BLaER1 treated with 17β-estradiol and CSF1 and Interleukin-3, amounts not matched to agents 10 nM and 100 nM (cell line): ENCODE measurements around the gene CMSS1.
A peak's percentile ranks its signal among the peaks of the same experiment; 100 is the strongest.

ENCODE experiments used
- H3K27ac ChIP-seq, 11 experiments: shearing (Covaris generic); formaldehyde crosslinking; 2 replicates each; pipeline ENCODE4 v1.8.1; 2022
- H3K27me3 ChIP-seq, 11 experiments: shearing (Covaris generic); formaldehyde crosslinking; 2 replicates each; pipeline ENCODE4 v1.8.1; 2022
- H3K36me3 ChIP-seq, 11 experiments: shearing (Covaris generic); formaldehyde crosslinking; 2 replicates each; pipeline ENCODE4 v1.8.1; 2022
- H3K4me1 ChIP-seq, 10 experiments: shearing (Covaris generic); formaldehyde crosslinking; 2 replicates each; pipeline ENCODE4 v1.8.1; 2022
- H3K4me2 ChIP-seq, 11 experiments: shearing (Covaris generic); formaldehyde crosslinking; 2 replicates each; pipeline ENCODE4 v1.8.1; 2022
- H3K4me3 ChIP-seq, 10 experiments: shearing (Covaris generic); formaldehyde crosslinking; 2 replicates each; pipeline ENCODE4 v1.8.1; 2022
- H3K9ac ChIP-seq, 11 experiments: shearing (Covaris generic); formaldehyde crosslinking; 2 replicates each; pipeline ENCODE4 v1.8.1; 2022
- H3K9me3 ChIP-seq, 11 experiments: shearing (Covaris generic); formaldehyde crosslinking; replicated peaks in 1 of 11; 2 replicates each; pipeline ENCODE4 v1.8.1; 2022
- H4K20me1 ChIP-seq, 11 experiments: shearing (Covaris generic); formaldehyde crosslinking; 2 replicates each; pipeline ENCODE4 v1.8.1; 2022
- Cebpa-rat ChIP-seq, 11 experiments: shearing (Covaris generic); IDR thresholded peaks; 2 replicates each; pipeline ENCODE4 v1.8.1; 2022

Gene CMSS1

GRCh38 chr3:99960941-99961340 lies 143.3 kb downstream of the CMSS1 start:
- Histone ChIP-seq H4K20me1 (peaks cover 0 to 56% (median 0%) of the 10 kb centered on the region in 11 experiments; a peak in 7 of 22 replicates), H3K36me3 (peaks cover 0 to 3% (median 0%) of the 10 kb centered on the region in 11 experiments; a peak in 1 of 22 replicates), H3K4me2 (no peak overlapping the region), H3K9ac (no peak overlapping the region), H3K4me3 (no peak overlapping the region), H3K27ac (no peak overlapping the region), H3K27me3 (no peaks in the 10 kb centered on the region), H3K9me3 (no peaks in the 10 kb centered on the region), H3K4me1 (0 out of 20 replicates have a peak, but pooled peaks cover 0 to 5% (median 0%) of the 10 kb centered on the region in 10 experiments)
- TF ChIP-seq Cebpa-rat (IDR thresholded peaks at IDR 0.05) = no peak

GRCh38 chr3:99961756-99962515 lies 144.3 kb downstream of the CMSS1 start:
- Histone ChIP-seq H4K20me1 (peaks cover 0 to 51% (median 0%) of the 10 kb centered on the region in 11 experiments; a peak in 7 of 22 replicates), H3K27ac (no peak overlapping the region), H3K9ac (no peak overlapping the region), H3K9me3 (no peaks in the 10 kb centered on the region), H3K27me3 (no peaks in the 10 kb centered on the region), H3K4me2 (no peak overlapping the region), H3K4me3 (no peak overlapping the region), H3K4me1 (0 out of 20 replicates have a peak, but pooled peaks cover 0 to 5% (median 0%) of the 10 kb centered on the region in 10 experiments), H3K36me3 (peaks cover 0 to 3% (median 0%) of the 10 kb centered on the region in 11 experiments; a peak in 1 of 22 replicates)
- no peak for TF ChIP-seq Cebpa-rat (IDR thresholded peaks at IDR 0.05)

- Histone ChIP-seq H3K9ac (no peak overlapping the region), H4K20me1 (peaks cover 0 to 50% (median 0%) of the 10 kb centered on the region in 11 experiments; a peak in 7 of 22 replicates), H3K27me3 (no peaks in the 10 kb centered on the region), H3K4me1 (0 out of 20 replicates have a peak, but pooled peaks cover 0 to 5% (median 0%) of the 10 kb centered on the region in 10 experiments), H3K27ac (no peak overlapping the region), H3K9me3 (no peaks in the 10 kb centered on the region), H3K36me3 (peaks cover 0 to 3% (median 0%) of the 10 kb centered on the region in 11 experiments; a peak in 2 of 22 replicates), H3K4me3 (no peak overlapping the region), H3K4me2 (no peak overlapping the region)
- no peak for TF ChIP-seq Cebpa-rat (IDR thresholded peaks at IDR 0.05)
Observed at GRCh38 chr3:99962703-99963102, 145.0 kb downstream of the CMSS1 start.

GRCh38 chr3:99965077-99965476 lies 147.4 kb downstream of the CMSS1 start:
- H3K9me3 ChIP-seq = no peaks in the 10 kb centered on the region
- TF ChIP-seq Cebpa-rat (IDR thresholded peaks at IDR 0.05) = no peak
- peaks cover 0 to 18% (median 0%) of the 10 kb centered on the region in 10 experiments; a peak in 4 of 20 replicates for H3K4me1 ChIP-seq
- peaks cover 0 to 44% (median 0%) of the 10 kb centered on the region in 11 experiments; a peak in 7 of 22 replicates for H4K20me1 ChIP-seq
- no peak overlapping the region for H3K9ac ChIP-seq
- no peak overlapping the region for H3K4me3 ChIP-seq
- H3K27me3 ChIP-seq = no peaks in the 10 kb centered on the region
- no peak overlapping the region for H3K27ac ChIP-seq
- H3K36me3 ChIP-seq = peaks cover 0 to 4% (median 0%) of the 10 kb centered on the region in 11 experiments; a peak in 3 of 22 replicates
- no peak overlapping the region for H3K4me2 ChIP-seq

GRCh38 chr3:99965681-99966408 lies 148.2 kb downstream of the CMSS1 start:
- no peak for TF ChIP-seq Cebpa-rat (IDR thresholded peaks at IDR 0.05)
- Histone ChIP-seq H3K9me3 (no peaks in the 10 kb centered on the region), H3K27ac (no peak overlapping the region), H3K4me1 (peaks cover 0 to 22% (median 0%) of the 10 kb centered on the region in 10 experiments; a peak in 4 of 20 replicates), H3K36me3 (peaks cover 0 to 4% (median 0%) of the 10 kb centered on the region in 11 experiments; a peak in 3 of 22 replicates), H4K20me1 (peaks cover 0 to 42% (median 0%) of the 10 kb centered on the region in 11 experiments; a peak in 6 of 22 replicates), H3K4me2 (no peak overlapping the region), H3K9ac (no peak overlapping the region), H3K4me3 (no peak overlapping the region), H3K27me3 (no peaks in the 10 kb centered on the region)

- Histone ChIP-seq H3K27ac (no peak overlapping the region), H3K9me3 (no peaks in the 10 kb centered on the region), H3K4me3 (no peak overlapping the region), H3K36me3 (peaks cover 0 to 4% (median 0%) of the 10 kb centered on the region in 11 experiments; a peak in 3 of 22 replicates), H3K27me3 (no peaks in the 10 kb centered on the region), H4K20me1 (peaks cover 0 to 39% (median 0%) of the 10 kb centered on the region in 11 experiments; a peak in 4 of 22 replicates), H3K9ac (no peak overlapping the region), H3K4me1 (peaks cover 0 to 31% (median 0%) of the 10 kb centered on the region in 10 experiments; a peak in 4 of 20 replicates), H3K4me2 (no peak overlapping the region)
- no peak for TF ChIP-seq Cebpa-rat (IDR thresholded peaks at IDR 0.05)
Observed at GRCh38 chr3:99966662-99967416, 149.2 kb downstream of the CMSS1 start.

GRCh38 chr3:99967796-99968195 lies 150.1 kb downstream of the CMSS1 start:
- no peak overlapping the region for H3K27ac ChIP-seq
- no peak overlapping the region for H3K4me2 ChIP-seq
- H3K4me3 ChIP-seq = no peak overlapping the region
- peaks cover 0 to 4% (median 0%) of the 10 kb centered on the region in 11 experiments; a peak in 3 of 22 replicates for H3K36me3 ChIP-seq
- no peaks in the 10 kb centered on the region for H3K27me3 ChIP-seq
- H4K20me1 ChIP-seq = peaks cover 0 to 42% (median 0%) of the 10 kb centered on the region in 11 experiments; a peak in 5 of 22 replicates
- H3K9ac ChIP-seq = no peak overlapping the region
- H3K4me1 ChIP-seq = peaks cover 0 to 31% (median 0%) of the 10 kb centered on the region in 10 experiments; a peak in 4 of 20 replicates
- no peak for TF ChIP-seq Cebpa-rat (IDR thresholded peaks at IDR 0.05)
- no peaks in the 10 kb centered on the region for H3K9me3 ChIP-seq

GRCh38 chr3:99969136-99969535 lies 151.5 kb downstream of the CMSS1 start:
- H3K4me2 ChIP-seq = peak overlapping the region in 2 of 11 experiments; percentile 8 to 26; a peak in 1 of 22 replicates
- 0 out of 22 replicates have a peak overlapping the region, but pooled peaks of 1 of the 11 experiments have one; percentile 22 for H3K27ac ChIP-seq
- no peaks in the 10 kb centered on the region for H3K9me3 ChIP-seq
- H3K9ac ChIP-seq = no peak overlapping the region
- TF ChIP-seq Cebpa-rat (IDR thresholded peaks at IDR 0.05) = no peak
- peaks cover 0 to 4% (median 0%) of the 10 kb centered on the region in 11 experiments; a peak in 2 of 22 replicates for H3K36me3 ChIP-seq
- H3K4me1 ChIP-seq = peaks cover 0 to 31% (median 0%) of the 10 kb centered on the region in 10 experiments; a peak in 4 of 20 replicates
- H4K20me1 ChIP-seq = peaks cover 0 to 35% (median 0%) of the 10 kb centered on the region in 11 experiments; a peak in 5 of 22 replicates
- H3K27me3 ChIP-seq = no peaks in the 10 kb centered on the region
- H3K4me3 ChIP-seq = no peak overlapping the region
